DND-41 (cell line): Measurements from ENCODE around the gene UNC79.

Experiments used
- EZH2 ChIP-seq: IDR thresholded peaks from 3 replicates; pipeline ENCODE4 v1.6.1; 2012; ENCODE audit warnings: borderline replicate concordance, low read depth, mild to moderate bottlenecking, moderate library complexity, low read length, inconsistent platforms; ENCODE audit not compliant: severe bottlenecking
- TF ChIP-seq, protein P1 (sequence below): IDR thresholded peaks from 2 replicates; pipeline ENCODE4 v1.5.1; 2012; ENCODE audit warnings: borderline replicate concordance, low read length, moderate library complexity, mild to moderate bottlenecking; ENCODE audit not compliant: poor library complexity, severe bottlenecking; ENCODE audit errors: extremely low read depth

DNA sequence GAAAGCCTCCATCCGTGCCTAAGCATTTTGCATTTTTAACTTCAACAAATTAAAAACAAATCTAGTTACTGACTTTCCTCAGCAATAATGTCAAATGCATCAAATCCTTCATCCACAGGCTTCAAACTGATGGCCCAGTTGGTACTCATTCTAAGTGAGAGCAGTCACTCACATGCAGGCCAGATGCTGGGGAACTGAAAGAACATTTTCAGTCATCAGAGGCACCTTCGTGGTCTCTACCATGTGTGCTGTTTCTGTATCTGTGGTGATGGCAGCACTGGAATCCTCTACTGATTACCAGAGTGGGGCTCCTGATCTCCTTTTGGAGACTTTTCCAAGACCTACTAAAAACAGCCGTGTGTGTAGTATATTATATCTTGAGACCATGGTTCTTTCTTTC, 212.4 kb downstream of the UNC79 start:
- TF ChIP-seq, protein P1, sequence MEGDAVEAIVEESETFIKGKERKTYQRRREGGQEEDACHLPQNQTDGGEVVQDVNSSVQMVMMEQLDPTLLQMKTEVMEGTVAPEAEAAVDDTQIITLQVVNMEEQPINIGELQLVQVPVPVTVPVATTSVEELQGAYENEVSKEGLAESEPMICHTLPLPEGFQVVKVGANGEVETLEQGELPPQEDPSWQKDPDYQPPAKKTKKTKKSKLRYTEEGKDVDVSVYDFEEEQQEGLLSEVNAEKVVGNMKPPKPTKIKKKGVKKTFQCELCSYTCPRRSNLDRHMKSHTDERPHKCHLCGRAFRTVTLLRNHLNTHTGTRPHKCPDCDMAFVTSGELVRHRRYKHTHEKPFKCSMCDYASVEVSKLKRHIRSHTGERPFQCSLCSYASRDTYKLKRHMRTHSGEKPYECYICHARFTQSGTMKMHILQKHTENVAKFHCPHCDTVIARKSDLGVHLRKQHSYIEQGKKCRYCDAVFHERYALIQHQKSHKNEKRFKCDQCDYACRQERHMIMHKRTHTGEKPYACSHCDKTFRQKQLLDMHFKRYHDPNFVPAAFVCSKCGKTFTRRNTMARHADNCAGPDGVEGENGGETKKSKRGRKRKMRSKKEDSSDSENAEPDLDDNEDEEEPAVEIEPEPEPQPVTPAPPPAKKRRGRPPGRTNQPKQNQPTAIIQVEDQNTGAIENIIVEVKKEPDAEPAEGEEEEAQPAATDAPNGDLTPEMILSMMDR = no peak
- no peak for TF ChIP-seq EZH2
